Transverse colon (tissue), 4 donors: ENCODE measurements around the gene RPL5.

Source experiments
- CTCF ChIP-seq, 5 experiments: fragments of 200-600 bp in 3 of 5; fragments of 450-650 bp in 2 of 5; sonication (generic) in 3 of 5; IDR thresholded peaks; 1 replicate in 2 of 5; 2 replicates in 3 of 5; pipeline ENCODE4 v1.5.1; 2016 to 2017; ENCODE audit warnings: antibody characterized with exemption in 5 of 5, inconsistent platforms in 3 of 5, mild to moderate bottlenecking in 2 of 5, moderate library complexity in 1 of 5
- EP300 ChIP-seq: sonication (generic); formaldehyde crosslinking; IDR thresholded peaks from one replicate; pipeline ENCODE4 v1.6.1; 2017; ENCODE audit warnings: antibody characterized with exemption, low read depth
- POLR2A ChIP-seq: fragments of 450-650 bp; IDR thresholded peaks from one replicate; pipeline ENCODE4 v1.6.1; 2016; ENCODE audit warnings: antibody characterized with exemption, mild to moderate bottlenecking, moderate library complexity
- POLR2AphosphoS5 ChIP-seq, 3 donors: sonication (generic); formaldehyde crosslinking; IDR thresholded peaks; one replicate each; pipeline ENCODE4 v1.6.1; 2016; ENCODE audit warnings: antibody characterized with exemption in 3 of 3

GRCh38 chr1:92879316-92879968, 47.6 kb downstream of the RPL5 start:
- no peak for TF ChIP-seq POLR2A
- TF ChIP-seq EP300: no peak
- no peak for TF ChIP-seq CTCF (IDR thresholded peaks at IDR 0.05)
- TF ChIP-seq POLR2AphosphoS5 (IDR thresholded peaks at IDR 0.05): no peak
